A673 (cell line): ENCODE results near the gene TRIM74. TPM values are rescaled to one million over a fixed set of nuclear protein-coding genes. Genes with fewer than 3 reads are reported as not detected.
A peak's percentile ranks its signal among the peaks of the same experiment; 100 is the strongest.
"Not testable (repeated sequence)": the region's sequence is repeated elsewhere in the genome, so short reads cannot be mapped to it uniquely, and the experiment has no call there.

Source experiments
- BruUV-seq: library from RNA; stranded (reverse); fragments of 400-500 nt; replicated peaks from 2 replicates; lab custom pipeline; 2021; lab: Mats Ljungman, UMichigan
- CTCF ChIA-PET: fragments of 300-600 bp; sonication (Branson Sonifier 250); formaldehyde crosslinking; loops from one replicate; lab custom pipeline; 2022; ENCODE audit warnings: antibody characterized with exemption; lab: Charles Lee
- POLR2A ChIA-PET: fragments of 300-600 bp; sonication (Branson Sonifier 250); formaldehyde crosslinking; loops from one replicate; lab custom pipeline; 2022; ENCODE audit warnings: antibody characterized with exemption; ENCODE audit not compliant: low non-redundant PET; lab: Charles Lee
- DNase-seq: peaks from one replicate; pipeline ENCODE4 v3.0.0-alpha.2; 2015; ENCODE audit warnings: low spot score
- H3K27ac ChIP-seq: fragments of 200-600 bp; sonication (generic); 2 replicates; pipeline ENCODE4 v1.5.1; 2016; ENCODE audit warnings: mixed run types, low read depth, mild to moderate bottlenecking, mixed read lengths, antibody characterized with exemption, low read length; ENCODE audit not compliant: poor library complexity, severe bottlenecking
- H3K27me3 ChIP-seq: fragments of 200-600 bp; sonication (generic); replicated peaks from 2 replicates; pipeline ENCODE4 v1.6.1; 2017; ENCODE audit warnings: mixed run types, low read depth, mild to moderate bottlenecking, mixed read lengths, antibody characterized with exemption, low read length; ENCODE audit not compliant: insufficient read depth, poor library complexity
- H3K36me3 ChIP-seq: fragments of 200-600 bp; sonication (generic); 2 replicates; pipeline ENCODE4 v1.6.1; 2016; ENCODE audit warnings: mixed run types, mild to moderate bottlenecking, mixed read lengths, antibody characterized with exemption, low read length; ENCODE audit not compliant: insufficient read depth, poor library complexity, severe bottlenecking
- H3K4me1 ChIP-seq: fragments of 200-600 bp; sonication (generic); 2 replicates; pipeline ENCODE4 v1.6.1; 2017; ENCODE audit warnings: mixed run types, mild to moderate bottlenecking, mixed read lengths, antibody characterized with exemption, low read length; ENCODE audit not compliant: insufficient read depth, poor library complexity, severe bottlenecking
- H3K4me3 ChIP-seq: fragments of 200-600 bp; sonication (generic); 2 replicates; pipeline ENCODE4 v1.5.1; 2016; ENCODE audit warnings: low read depth, mixed run types, mild to moderate bottlenecking, mixed read lengths, low read length; ENCODE audit not compliant: poor library complexity, severe bottlenecking
- H3K9me3 ChIP-seq: fragments of 200-600 bp; sonication (generic); 2 replicates; pipeline ENCODE4 v1.6.1; 2016; ENCODE audit warnings: mixed run types, low read depth, mild to moderate bottlenecking, mixed read lengths, antibody characterized with exemption, low read length; ENCODE audit not compliant: poor library complexity, severe bottlenecking
- EZH2 ChIP-seq: fragments of 200-600 bp; sonication (generic); IDR thresholded peaks from 2 replicates; pipeline ENCODE4 v1.6.1; 2017; ENCODE audit warnings: borderline replicate concordance, low read depth, mild to moderate bottlenecking, mixed read lengths, antibody characterized with exemption, low read length; ENCODE audit not compliant: poor library complexity, severe bottlenecking
- intact Hi-C: fragments of 100-400 bp; cut with micrococcal nuclease; formaldehyde crosslinking; loops from one replicate; pipeline ENCODE4 v1.10.0; 2022; ENCODE audit not compliant: unreplicated experiment
- total RNA-seq: library from RNA; stranded (reverse); gene quantifications from 2 replicates; pipeline ENCODE4 v1.2.3, GENCODE V29; 2021
- TF ChIP-seq, protein P1 (sequence below): fragments of 300-800, 200-600 bp; sonication (generic); conservative IDR thresholded peaks from 2 replicates; pipeline ENCODE4 v1.5.1; 2017; ENCODE audit warnings: low read depth, mild to moderate bottlenecking, antibody characterized with exemption, low read length, moderate library complexity, mixed read lengths

Gene TRIM74
- total RNA-seq, 1 experiment from 2014 or later: not detected

DNA sequence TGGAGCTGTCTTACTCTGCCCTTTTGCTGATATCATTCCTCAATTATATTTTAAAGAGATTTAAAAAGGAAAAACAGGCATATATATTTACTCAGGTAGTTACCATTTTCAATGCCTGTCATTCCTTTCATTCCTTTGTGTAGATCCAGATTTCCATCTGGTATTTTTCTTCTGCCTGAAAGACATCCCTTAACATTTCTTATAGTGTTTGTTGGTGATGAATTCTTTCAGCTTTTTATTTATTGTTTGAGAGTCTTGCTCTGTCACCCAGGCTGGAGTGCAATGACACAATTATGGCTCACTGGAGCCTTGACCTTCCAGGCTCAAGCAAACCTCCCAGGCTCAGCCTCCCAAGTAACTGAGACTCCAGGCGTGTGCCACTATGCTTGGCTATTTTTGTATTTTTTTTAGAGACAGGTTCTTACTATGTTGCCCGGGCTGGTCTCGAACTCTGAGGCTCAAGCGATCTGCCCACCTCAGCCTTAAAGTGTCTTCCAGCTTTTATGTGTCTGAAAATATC lies 50.0 kb downstream of the TRIM74 start:
- Histone ChIP-seq H3K36me3 (peaks cover 6% of the 10 kb centered on the region), H3K4me1 (no peaks in the 10 kb centered on the region), H3K9me3 (no peaks in the 10 kb centered on the region), H3K27ac (no peak overlapping the region), H3K27me3 (no peaks in the 10 kb centered on the region), H3K4me3 (no peak overlapping the region)
- ChIA-PET POLR2A (no interaction called here), CTCF (no interaction called here)
- no peak for DNase-seq
- TF ChIP-seq EZH2: no peak
- TF ChIP-seq, protein P1, sequence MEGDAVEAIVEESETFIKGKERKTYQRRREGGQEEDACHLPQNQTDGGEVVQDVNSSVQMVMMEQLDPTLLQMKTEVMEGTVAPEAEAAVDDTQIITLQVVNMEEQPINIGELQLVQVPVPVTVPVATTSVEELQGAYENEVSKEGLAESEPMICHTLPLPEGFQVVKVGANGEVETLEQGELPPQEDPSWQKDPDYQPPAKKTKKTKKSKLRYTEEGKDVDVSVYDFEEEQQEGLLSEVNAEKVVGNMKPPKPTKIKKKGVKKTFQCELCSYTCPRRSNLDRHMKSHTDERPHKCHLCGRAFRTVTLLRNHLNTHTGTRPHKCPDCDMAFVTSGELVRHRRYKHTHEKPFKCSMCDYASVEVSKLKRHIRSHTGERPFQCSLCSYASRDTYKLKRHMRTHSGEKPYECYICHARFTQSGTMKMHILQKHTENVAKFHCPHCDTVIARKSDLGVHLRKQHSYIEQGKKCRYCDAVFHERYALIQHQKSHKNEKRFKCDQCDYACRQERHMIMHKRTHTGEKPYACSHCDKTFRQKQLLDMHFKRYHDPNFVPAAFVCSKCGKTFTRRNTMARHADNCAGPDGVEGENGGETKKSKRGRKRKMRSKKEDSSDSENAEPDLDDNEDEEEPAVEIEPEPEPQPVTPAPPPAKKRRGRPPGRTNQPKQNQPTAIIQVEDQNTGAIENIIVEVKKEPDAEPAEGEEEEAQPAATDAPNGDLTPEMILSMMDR: no peak
- no TSS peak for BruUV-seq
- intact Hi-C loops: loop anchor here (5.0 kb wide), 1 partner anchor 102 kb away; no protein-coding TSS in a partner anchor

DNA sequence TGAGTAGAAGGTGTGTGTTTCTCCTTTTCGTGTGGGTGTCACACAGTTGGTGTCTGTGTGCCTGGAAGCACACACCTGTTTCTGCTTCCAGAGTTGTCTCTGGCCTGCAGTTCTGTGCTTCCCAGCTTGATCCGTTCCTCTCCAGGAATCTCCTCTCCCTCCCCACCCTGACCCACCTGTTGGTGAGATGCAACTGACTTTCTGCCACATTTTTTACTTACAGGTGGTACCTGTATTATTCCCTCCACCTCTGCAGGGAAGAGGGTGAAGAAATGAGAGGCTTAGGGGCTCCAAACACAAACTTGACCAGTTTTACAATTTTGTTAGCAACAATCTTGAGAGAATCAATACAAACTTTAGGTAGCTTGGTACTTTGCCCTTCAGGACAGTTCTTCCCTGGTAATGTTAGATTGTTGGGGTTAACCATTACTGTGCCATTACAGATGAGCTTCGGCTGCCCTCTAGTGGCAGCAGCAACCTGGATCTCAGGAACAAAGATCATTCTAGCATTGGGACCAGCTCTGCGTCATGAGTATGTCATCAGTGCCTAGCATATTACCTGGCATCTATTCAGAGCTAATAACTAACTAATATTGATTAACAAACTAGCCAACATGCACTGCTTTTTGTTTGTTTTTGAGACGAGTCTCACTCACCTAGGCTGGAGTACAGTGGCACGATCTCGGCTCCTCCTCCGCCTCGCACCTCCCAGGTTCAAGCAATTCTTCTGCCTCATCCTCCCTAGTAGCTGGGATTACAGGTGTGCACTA lies 54.3 kb downstream of the TRIM74 start:
- POLR2A ChIA-PET, H3K27ac ChIP-seq, CTCF ChIA-PET: not testable (repeated sequence)

DNA sequence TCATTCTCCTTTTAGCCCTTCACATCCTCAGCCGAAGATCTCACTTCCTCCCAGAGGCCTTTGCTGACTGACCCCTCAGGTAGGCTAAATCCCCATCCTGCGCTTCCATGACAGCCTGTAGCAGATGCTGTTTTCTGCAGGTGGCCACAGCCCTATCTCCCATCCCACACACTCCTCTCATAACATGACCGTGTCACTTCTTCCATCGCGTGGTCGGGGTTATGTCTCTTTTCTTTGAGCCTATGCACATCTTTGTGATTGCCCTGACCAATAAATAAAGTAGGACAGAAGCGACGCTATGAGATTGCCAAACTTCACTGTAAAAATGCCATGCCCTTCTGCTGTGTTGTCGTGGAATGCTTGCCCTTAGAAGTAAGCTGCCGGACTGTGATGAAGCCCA lies 55.5 kb downstream of the TRIM74 start:
- intact Hi-C loops, H3K27me3 ChIP-seq, POLR2A ChIA-PET, H3K4me1 ChIP-seq, DNase-seq, H3K4me3 ChIP-seq, BruUV-seq, H3K9me3 ChIP-seq, H3K27ac ChIP-seq: not testable (repeated sequence)
- peaks cover 10% of the 10 kb centered on the region for H3K36me3 ChIP-seq
- CTCF ChIA-PET: interaction anchor here (0.9 kb wide), 1 partner anchor 243 kb away, joined by 5 read pairs; no protein-coding TSS in a partner anchor

More for the DNA sequence above, 54.3 kb downstream of the TRIM74 start:
- TF ChIP-seq, protein P1: peak; percentile 76
- not testable (repeated sequence) for H3K27me3 ChIP-seq, BruUV-seq, H3K9me3 ChIP-seq, H3K4me1 ChIP-seq, H3K4me3 ChIP-seq
- DNase-seq: peak; percentile 49
- H3K36me3 ChIP-seq: peaks cover 10% of the 10 kb centered on the region
- intact Hi-C loops: loop anchor here (5.0 kb wide), 1 partner anchor 98 kb away; no protein-coding TSS in a partner anchor

DNA sequence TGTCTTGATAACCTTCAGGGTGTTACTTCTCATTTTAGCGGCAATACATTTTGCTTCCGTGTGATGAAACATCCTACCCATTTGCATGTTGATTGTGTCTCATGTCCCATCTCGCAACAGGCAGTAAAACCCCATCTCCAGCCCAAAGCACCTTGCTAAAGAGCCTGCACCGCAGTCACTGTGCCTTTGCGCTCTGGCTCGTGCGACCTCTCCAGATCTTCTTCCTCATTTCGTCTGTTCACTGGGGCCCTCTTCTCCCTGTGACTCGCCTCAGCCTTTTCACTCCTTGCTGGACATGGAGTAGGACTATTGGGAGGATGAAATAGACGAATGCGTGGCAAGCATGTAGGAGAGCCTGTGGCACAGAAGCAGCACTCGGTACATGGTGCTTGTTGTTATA lies 57.9 kb downstream of the TRIM74 start:
- H3K27me3 ChIP-seq, DNase-seq, H3K27ac ChIP-seq, intact Hi-C loops, BruUV-seq, POLR2A ChIA-PET, H3K9me3 ChIP-seq, H3K4me3 ChIP-seq, CTCF ChIA-PET, H3K4me1 ChIP-seq: not testable (repeated sequence)
- H3K36me3 ChIP-seq: peaks cover 10% of the 10 kb centered on the region

Other genes starting within 250 kb of the TRIM74 start
- gene TYW1B, start 141.3 kb downstream of the TRIM74 start, total RNA-seq: 2.6 TPM in 2 replicates
- gene POM121, start 44.4 kb downstream of the TRIM74 start, total RNA-seq: 54.6 and 56.6 TPM in 2 replicates
- gene SPDYE8, start 60.3 kb upstream of the TRIM74 start, total RNA-seq: not detected in 2 replicates
- gene SPDYE11, start 88.4 kb upstream of the TRIM74 start, total RNA-seq: not detected in 2 replicates
- not detected in 2 replicates for gene SPDYE9, start 116.6 kb upstream of the TRIM74 start, total RNA-seq